IMR-90 (cell line): ENCODE results near the gene PPIH.

Source experiments
- CTCF ChIP-seq: conservative IDR thresholded peaks from 2 replicates; pipeline ENCODE4 v1.5.1; 2012; ENCODE audit warnings: mild to moderate bottlenecking, low read depth, low read length, improper control_type of control experiment
- POLR2A ChIP-seq: IDR thresholded peaks from 2 replicates; pipeline ENCODE4 v1.6.1; 2012; ENCODE audit warnings: mild to moderate bottlenecking, low read depth, low read length

- TF ChIP-seq POLR2A (peak; percentile 66; the same call in 1 of the 2 replicates), CTCF (no peak)
These were observed 684 bp downstream of the PPIH start for GRCh38 chr1:42658877-42659337.
